Mesothelial cell of epicardium (in vitro differentiated cells): ENCODE results near the gene MVB12B. TPM values are rescaled to one million over a fixed set of nuclear protein-coding genes. Genes with fewer than 3 reads are reported as not detected.

Source experiments
- DNase-seq, 2 experiments: peaks; one replicate each; pipeline ENCODE4 v3.0.0; 2021; ENCODE audit warnings: low spot score in 2 of 2; ENCODE audit not compliant: unreplicated experiment in 2 of 2
- H3K27ac Mint-ChIP-seq: 2 replicates; pipeline ENCODE4 v1.8.0; 2021; ENCODE audit warnings: mixed read lengths
- H3K27me3 Mint-ChIP-seq: 2 replicates; pipeline ENCODE4 v1.8.0; 2021; ENCODE audit warnings: low read depth, mixed read lengths
- H3K36me3 Mint-ChIP-seq: 2 replicates; pipeline ENCODE4 v1.8.0; 2021; ENCODE audit warnings: mixed read lengths
- H3K4me1 Mint-ChIP-seq: 2 replicates; pipeline ENCODE4 v1.8.0; 2021; ENCODE audit warnings: mixed read lengths
- H3K4me3 Mint-ChIP-seq: 2 replicates; pipeline ENCODE4 v1.8.0; 2021; ENCODE audit warnings: mild to moderate bottlenecking, moderate library complexity, mixed read lengths
- H3K9me3 Mint-ChIP-seq: 2 replicates; pipeline ENCODE4 v1.8.0; 2021; ENCODE audit warnings: mixed read lengths
- CTCF ChIP-seq: fragments of 200-600 bp; sonication (generic); IDR thresholded peaks from one replicate; pipeline ENCODE4 v1.5.0; 2021; ENCODE audit warnings: antibody characterized with exemption; ENCODE audit not compliant: unreplicated experiment
- total RNA-seq: library from RNA; stranded (reverse); gene quantifications from 3 replicates; pipeline ENCODE4 v1.2.1, GENCODE V29; 2021

MVB12B gene
- total RNA-seq, 1 donor from 2014 or later, result 43.7 TPM

GRCh38 chr9:126501383-126502331, 175.0 kb downstream of the MVB12B start:
- peaks cover 11% of the 10 kb centered on the region for H3K4me1 Mint-ChIP-seq
- H3K9me3 Mint-ChIP-seq, result no peaks in the 10 kb centered on the region
- peaks cover 17% of the 10 kb centered on the region for H3K27me3 Mint-ChIP-seq
- H3K4me3 Mint-ChIP-seq, result no peak overlapping the region
- H3K36me3 Mint-ChIP-seq, result no peaks in the 10 kb centered on the region
- DNase-seq, result peak in 1 of 2 experiments; percentile 16
- TF ChIP-seq CTCF, result no peak
- H3K27ac Mint-ChIP-seq, result no peak overlapping the region

- no peak overlapping the region for H3K27ac Mint-ChIP-seq
- no peak for TF ChIP-seq CTCF
- no peaks in the 10 kb centered on the region for H3K36me3 Mint-ChIP-seq
- peaks cover 17% of the 10 kb centered on the region for H3K27me3 Mint-ChIP-seq
- H3K4me3 Mint-ChIP-seq, result no peak overlapping the region
- DNase-seq, result no peak
- no peaks in the 10 kb centered on the region for H3K9me3 Mint-ChIP-seq
- peaks cover 11% of the 10 kb centered on the region for H3K4me1 Mint-ChIP-seq
These were observed 176.0 kb downstream of the MVB12B start for GRCh38 chr9:126502417-126503332.

- TF ChIP-seq CTCF, result no peak
- peak in 1 of 2 experiments; percentile 20 for DNase-seq
- Mint-ChIP-seq H3K4me1 (peaks cover 11% of the 10 kb centered on the region), H3K27ac (no peak overlapping the region), H3K36me3 (no peaks in the 10 kb centered on the region), H3K27me3 (peaks cover 17% of the 10 kb centered on the region), H3K9me3 (no peaks in the 10 kb centered on the region), H3K4me3 (no peak overlapping the region)
These were observed 176.9 kb downstream of the MVB12B start for GRCh38 chr9:126503333-126504085.

GRCh38 chr9:126504086-126504976, 177.7 kb downstream of the MVB12B start:
- Mint-ChIP-seq H3K36me3 (no peaks in the 10 kb centered on the region), H3K27ac (no peak overlapping the region), H3K27me3 (peaks cover 16% of the 10 kb centered on the region), H3K4me3 (no peak overlapping the region), H3K9me3 (no peaks in the 10 kb centered on the region), H3K4me1 (peaks cover 11% of the 10 kb centered on the region)
- peak in 1 of 2 experiments; percentile 11 for DNase-seq
- TF ChIP-seq CTCF, result no peak
